Measurements from ENCODE around the gene HOXC9.
"Not testable (repeated sequence)": the region's sequence is repeated elsewhere in the genome, so short reads cannot be mapped to it uniquely, and the experiment has no call there.

Gene HOXC9

GRCh38 chr12:54040148-54040494, 40.2 kb downstream of the HOXC9 start:
- DNase-seq: no peak

- no peak for DNase-seq
Measured at GRCh38 chr12:54040648-54041047, 40.7 kb downstream of the HOXC9 start.

- DNase-seq: no peak
Measured at GRCh38 chr12:54041097-54041690, 41.2 kb downstream of the HOXC9 start.

GRCh38 chr12:54042033-54042432, 42.1 kb downstream of the HOXC9 start:
- DNase-seq: not testable (repeated sequence)

GRCh38 chr12:54042970-54043853, 43.3 kb downstream of the HOXC9 start:
- DNase-seq: no peak

GRCh38 chr12:54044425-54045103, 44.6 kb downstream of the HOXC9 start:
- no peak for DNase-seq

GRCh38 chr12:54045401-54045800, 45.4 kb downstream of the HOXC9 start:
- no peak for DNase-seq

- no peak for DNase-seq
Measured at GRCh38 chr12:54045868-54046521, 46.0 kb downstream of the HOXC9 start.

- no peak for DNase-seq
Measured at GRCh38 chr12:54046809-54047159, 46.8 kb downstream of the HOXC9 start.

- DNase-seq: no peak
Measured at GRCh38 chr12:54047160-54047963, 47.4 kb downstream of the HOXC9 start.

- no peak for DNase-seq
Measured at GRCh38 chr12:54047964-54048303, 48.0 kb downstream of the HOXC9 start.

GRCh38 chr12:54048406-54049093, 48.6 kb downstream of the HOXC9 start:
- DNase-seq: no peak

- no peak for DNase-seq
Measured at GRCh38 chr12:54049108-54049507, 49.1 kb downstream of the HOXC9 start.

- DNase-seq: no peak
Measured at GRCh38 chr12:54050482-54050810, 50.5 kb downstream of the HOXC9 start.

- DNase-seq: no peak
Measured at GRCh38 chr12:54051026-54051842, 51.3 kb downstream of the HOXC9 start.

GRCh38 chr12:54051874-54052437, 52.0 kb downstream of the HOXC9 start:
- DNase-seq: peak; percentile 31 to 32

- no peak for DNase-seq
Measured at GRCh38 chr12:54052438-54053002, 52.6 kb downstream of the HOXC9 start.

All from SHP77 (cell line).